Liver (tissue), 3 donors: Measurements from ENCODE around the gene PSRC1.

Experiments
- ATF3 ChIP-seq: IDR thresholded peaks from 2 replicates; pipeline ENCODE4 v1.6.1; 2016; ENCODE audit warnings: antibody characterized with exemption
- CTCF ChIP-seq: fragments of 150-350 bp; IDR thresholded peaks from 2 replicates; pipeline ENCODE4 v1.5.1; 2017; ENCODE audit warnings: improper control_type of control experiment, low read depth, low read length; ENCODE audit not compliant: missing input control
- EGR1 ChIP-seq, 2 donors: IDR thresholded peaks; 2 replicates each; pipeline ENCODE4 v1.6.1; 2016 to 2018; ENCODE audit warnings: antibody characterized with exemption in 2 of 2, low read depth in 2 of 2
- GABPA ChIP-seq, 2 donors: IDR thresholded peaks in 1 of 2; conservative IDR thresholded peaks in 1 of 2; 2 replicates each; pipeline ENCODE4 v1.6.1; 2016; ENCODE audit warnings: antibody characterized with exemption in 2 of 2, mild to moderate bottlenecking in 1 of 2, moderate library complexity in 1 of 2
- HNF4A ChIP-seq, 2 donors: conservative IDR thresholded peaks; 2 replicates each; pipeline ENCODE4 v1.6.1; 2016; ENCODE audit warnings: antibody characterized with exemption in 2 of 2, mild to moderate bottlenecking in 2 of 2
- HNF4G ChIP-seq: IDR thresholded peaks from 2 replicates; pipeline ENCODE4 v1.6.1; 2016; ENCODE audit warnings: antibody characterized with exemption
- MAX ChIP-seq: IDR thresholded peaks from 2 replicates; pipeline ENCODE4 v1.6.1; 2016; ENCODE audit warnings: antibody characterized with exemption
- NR2F2 ChIP-seq: IDR thresholded peaks from 2 replicates; pipeline ENCODE4 v1.6.1; 2016; ENCODE audit warnings: antibody characterized with exemption
- RAD21 ChIP-seq, 2 donors: IDR thresholded peaks; 2 replicates each; pipeline ENCODE4 v1.6.1; 2016; ENCODE audit warnings: antibody characterized with exemption in 2 of 2, mild to moderate bottlenecking in 2 of 2
- REST ChIP-seq: IDR thresholded peaks from 2 replicates; pipeline ENCODE4 v1.6.1; 2016; ENCODE audit warnings: antibody characterized with exemption, mild to moderate bottlenecking
- TAF1 ChIP-seq: conservative IDR thresholded peaks from 2 replicates; pipeline ENCODE4 v1.6.1; 2016; ENCODE audit warnings: antibody characterized with exemption, mild to moderate bottlenecking
- YY1 ChIP-seq: IDR thresholded peaks from 2 replicates; pipeline ENCODE4 v1.6.1; 2016; ENCODE audit warnings: antibody characterized with exemption, mild to moderate bottlenecking
- ZBTB33 ChIP-seq: IDR thresholded peaks from 2 replicates; pipeline ENCODE4 v1.6.1; 2016; ENCODE audit warnings: antibody characterized with exemption
- donor health status: healthy.
- donor health status: healthy.

GRCh38 chr1:109266965-109267364 is 16.0 kb downstream of the PSRC1 start:
- TF ChIP-seq ATF3 = no peak
- TF ChIP-seq TAF1 = no peak
- TF ChIP-seq REST = no peak
- no peak for TF ChIP-seq CTCF
- no peak for TF ChIP-seq EGR1 (IDR thresholded peaks at IDR 0.05; ENCODE audit: low read depth in 2 of 2)
- no peak for TF ChIP-seq MAX
- no peak for TF ChIP-seq YY1
- no peak for TF ChIP-seq HNF4G
- TF ChIP-seq RAD21 (IDR thresholded peaks at IDR 0.05) = no peak
- no peak for TF ChIP-seq HNF4A (conservative IDR thresholded peaks at IDR 0.05)
- no peak for TF ChIP-seq NR2F2
- TF ChIP-seq ZBTB33 = no peak
- TF ChIP-seq GABPA (IDR thresholded peaks at IDR 0.05 in 1 of 2, conservative IDR thresholded peaks at IDR 0.05 in 1 of 2) = no peak
